ENCODE measurements around the gene TTLL9.

DNA sequence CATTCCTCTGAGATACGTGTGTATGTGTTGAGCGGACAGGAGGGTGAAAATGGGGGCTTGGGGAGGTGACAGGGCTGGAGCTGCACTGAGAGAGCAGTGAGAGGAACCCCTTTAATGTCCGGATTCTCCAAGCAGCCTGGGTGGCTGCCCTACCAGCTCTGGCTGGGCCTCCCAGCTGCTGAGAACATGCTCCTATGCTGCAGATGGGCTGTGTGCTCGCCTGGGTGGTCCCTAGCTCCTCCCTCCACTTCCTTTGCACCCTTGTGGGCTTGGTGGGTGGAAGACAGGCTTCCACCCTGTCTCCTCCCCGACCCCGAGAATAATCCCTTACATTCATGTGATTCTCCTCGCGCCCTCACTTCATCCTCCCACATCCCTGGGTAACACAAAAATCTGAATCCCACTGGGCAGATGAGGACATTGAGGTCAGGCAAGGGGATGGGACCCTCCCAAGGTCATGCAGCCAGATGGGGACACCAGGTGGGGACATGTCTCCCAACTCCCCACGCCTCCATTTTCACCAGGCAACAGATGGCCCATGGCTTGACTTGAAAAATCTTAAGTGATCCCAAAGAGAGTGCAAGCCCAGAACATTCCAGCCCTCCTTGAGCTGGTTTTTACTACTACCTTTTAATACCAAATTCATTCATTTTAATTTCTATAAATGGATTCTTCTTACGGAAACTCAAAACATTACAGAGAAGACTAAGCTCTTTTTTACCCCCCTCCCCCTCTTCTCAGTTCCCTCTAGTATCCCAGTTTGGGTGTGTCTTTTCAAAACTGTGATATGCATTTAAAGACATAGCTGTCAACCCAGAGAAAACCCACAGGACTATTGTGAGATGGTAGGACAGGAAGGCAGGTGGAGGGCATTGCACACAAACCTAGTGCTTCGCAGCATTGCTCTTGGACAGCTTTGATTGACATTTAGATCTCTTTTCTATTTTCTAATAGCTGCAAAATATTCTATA is 86.4 kb downstream of the TTLL9 start:
- TF ChIP-seq, protein P1, sequence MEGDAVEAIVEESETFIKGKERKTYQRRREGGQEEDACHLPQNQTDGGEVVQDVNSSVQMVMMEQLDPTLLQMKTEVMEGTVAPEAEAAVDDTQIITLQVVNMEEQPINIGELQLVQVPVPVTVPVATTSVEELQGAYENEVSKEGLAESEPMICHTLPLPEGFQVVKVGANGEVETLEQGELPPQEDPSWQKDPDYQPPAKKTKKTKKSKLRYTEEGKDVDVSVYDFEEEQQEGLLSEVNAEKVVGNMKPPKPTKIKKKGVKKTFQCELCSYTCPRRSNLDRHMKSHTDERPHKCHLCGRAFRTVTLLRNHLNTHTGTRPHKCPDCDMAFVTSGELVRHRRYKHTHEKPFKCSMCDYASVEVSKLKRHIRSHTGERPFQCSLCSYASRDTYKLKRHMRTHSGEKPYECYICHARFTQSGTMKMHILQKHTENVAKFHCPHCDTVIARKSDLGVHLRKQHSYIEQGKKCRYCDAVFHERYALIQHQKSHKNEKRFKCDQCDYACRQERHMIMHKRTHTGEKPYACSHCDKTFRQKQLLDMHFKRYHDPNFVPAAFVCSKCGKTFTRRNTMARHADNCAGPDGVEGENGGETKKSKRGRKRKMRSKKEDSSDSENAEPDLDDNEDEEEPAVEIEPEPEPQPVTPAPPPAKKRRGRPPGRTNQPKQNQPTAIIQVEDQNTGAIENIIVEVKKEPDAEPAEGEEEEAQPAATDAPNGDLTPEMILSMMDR (IDR thresholded peaks at IDR 0.05) = no peak
- no peak for TF ChIP-seq POLR2AphosphoS5 (IDR thresholded peaks at IDR 0.05)

Measured in suprapubic skin (tissue), 3 donors.